ENCODE results near the gene OBI1.
A peak's percentile ranks its signal among the peaks of the same experiment; 100 is the strongest.

The OBI1 gene

DNA sequence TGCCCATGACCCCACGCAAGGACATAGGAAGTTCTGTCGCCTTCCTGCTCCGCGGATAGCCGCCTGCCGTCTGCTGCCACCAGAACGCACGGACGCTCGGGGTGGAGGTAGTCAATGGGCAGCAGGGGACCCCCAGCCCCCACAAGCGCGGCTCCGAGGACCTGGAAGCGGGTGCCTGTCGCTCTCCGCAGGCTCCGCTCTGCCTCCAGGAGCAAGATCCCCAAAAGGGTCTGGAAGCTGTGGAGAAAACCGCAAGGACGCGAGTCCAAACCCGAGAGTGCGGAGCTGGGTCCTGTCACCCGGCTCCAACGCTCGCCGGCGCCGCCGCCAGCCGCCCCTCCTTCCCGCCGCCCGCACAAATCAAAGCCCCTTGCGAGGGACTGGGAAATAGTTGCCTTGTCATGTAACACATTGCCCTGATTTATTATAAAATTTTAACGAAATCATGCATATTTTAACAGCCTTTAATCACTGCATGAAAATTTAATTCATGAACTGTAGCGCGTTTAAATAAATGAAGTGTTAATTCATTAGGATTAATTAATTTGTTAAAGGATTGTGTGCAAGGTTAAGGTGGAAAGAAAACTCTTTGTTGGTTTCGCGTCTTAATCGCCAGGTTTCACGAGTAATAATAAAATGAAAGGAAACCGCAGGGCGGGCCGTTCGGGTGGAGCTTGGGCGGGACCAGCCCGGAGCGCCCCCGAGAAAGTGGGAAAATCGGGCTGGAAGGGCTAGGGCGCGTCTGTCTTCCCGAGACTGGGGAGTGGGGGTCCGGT is 50.1 kb downstream of the OBI1 start:
- Histone ChIP-seq H3K27me3 (ENCODE audit: control insufficient read depth, insufficient read depth, low read length) (peaks cover 31% of the 10 kb centered on the region), H3K9ac (ENCODE audit: low read depth, low read length) (peak overlapping the region; percentile 64), H3K4me2 (ENCODE audit: low read length) (peak overlapping the region; percentile 97)

DNA sequence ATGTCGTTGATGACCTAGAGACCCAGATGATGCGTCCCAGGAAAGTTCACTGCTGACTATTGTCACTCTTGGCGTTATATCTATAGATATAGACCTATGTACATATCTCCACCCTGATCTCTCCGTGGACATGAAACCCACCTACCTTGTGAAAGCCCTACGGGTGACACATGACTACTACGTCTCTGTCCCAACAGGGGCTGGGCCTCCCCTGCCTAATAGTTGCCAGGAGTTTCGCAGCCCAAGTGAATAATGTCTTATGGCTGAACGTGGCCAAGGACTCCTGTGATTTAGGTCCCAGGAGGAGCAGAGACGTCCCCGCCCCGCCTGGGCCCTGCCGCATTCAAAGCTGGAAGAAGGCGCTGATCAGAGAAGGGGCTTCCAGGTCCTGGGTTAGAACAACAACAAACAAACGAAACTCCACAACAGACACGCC is 50.7 kb downstream of the OBI1 start:
- peak overlapping the region; percentile 97 for H3K4me2 ChIP-seq (ENCODE audit: low read length)
- no peaks in the 10 kb centered on the region for H3K9me3 ChIP-seq (replicated peaks; ENCODE audit: low read length)
- H3K36me3 ChIP-seq (ENCODE audit: insufficient read depth, low read length): no peaks in the 10 kb centered on the region
- H3K9ac ChIP-seq (ENCODE audit: low read depth, low read length): peak overlapping the region; percentile 64
- peaks cover 37% of the 10 kb centered on the region for H3K27me3 ChIP-seq (ENCODE audit: control insufficient read depth, insufficient read depth, low read length)
- peak overlapping the region; percentile 69 for H3K4me3 ChIP-seq (ENCODE audit: low read length)
- H3K4me1 ChIP-seq (ENCODE audit: control insufficient read depth, insufficient read depth, low read length): peaks cover 11% of the 10 kb centered on the region

More for the DNA sequence above, 50.1 kb downstream of the OBI1 start:
- Histone ChIP-seq H3K4me1 (ENCODE audit: control insufficient read depth, insufficient read depth, low read length) (peaks cover 6% of the 10 kb centered on the region), H3K4me3 (ENCODE audit: low read length) (peak overlapping the region; percentile 69), H3K36me3 (ENCODE audit: insufficient read depth, low read length) (no peaks in the 10 kb centered on the region), H3K9me3 (replicated peaks; ENCODE audit: low read length) (no peaks in the 10 kb centered on the region)

- no peak overlapping the region for H3K4me3 ChIP-seq (ENCODE audit: low read length)
- no peak overlapping the region for H3K4me2 ChIP-seq (ENCODE audit: low read length)
- H3K4me1 ChIP-seq (ENCODE audit: control insufficient read depth, insufficient read depth, low read length): peaks cover 16% of the 10 kb centered on the region
- no peaks in the 10 kb centered on the region for H3K36me3 ChIP-seq (ENCODE audit: insufficient read depth, low read length)
- no peaks in the 10 kb centered on the region for H3K9me3 ChIP-seq (replicated peaks; ENCODE audit: low read length)
- H3K9ac ChIP-seq (ENCODE audit: low read depth, low read length): no peak overlapping the region
- H3K27me3 ChIP-seq (ENCODE audit: control insufficient read depth, insufficient read depth, low read length): peaks cover 41% of the 10 kb centered on the region
Observed at GRCh38 chr13:78607409-78608251, 51.3 kb downstream of the OBI1 start.

GRCh38 chr13:78606471-78607408 is 52.2 kb downstream of the OBI1 start:
- Histone ChIP-seq H3K4me2 (ENCODE audit: low read length) (no peak overlapping the region), H3K9me3 (replicated peaks; ENCODE audit: low read length) (no peaks in the 10 kb centered on the region), H3K36me3 (ENCODE audit: insufficient read depth, low read length) (no peaks in the 10 kb centered on the region), H3K27me3 (ENCODE audit: control insufficient read depth, insufficient read depth, low read length) (peaks cover 45% of the 10 kb centered on the region), H3K4me3 (ENCODE audit: low read length) (no peak overlapping the region), H3K9ac (ENCODE audit: low read depth, low read length) (no peak overlapping the region), H3K4me1 (ENCODE audit: control insufficient read depth, insufficient read depth, low read length) (peaks cover 20% of the 10 kb centered on the region)

DNA sequence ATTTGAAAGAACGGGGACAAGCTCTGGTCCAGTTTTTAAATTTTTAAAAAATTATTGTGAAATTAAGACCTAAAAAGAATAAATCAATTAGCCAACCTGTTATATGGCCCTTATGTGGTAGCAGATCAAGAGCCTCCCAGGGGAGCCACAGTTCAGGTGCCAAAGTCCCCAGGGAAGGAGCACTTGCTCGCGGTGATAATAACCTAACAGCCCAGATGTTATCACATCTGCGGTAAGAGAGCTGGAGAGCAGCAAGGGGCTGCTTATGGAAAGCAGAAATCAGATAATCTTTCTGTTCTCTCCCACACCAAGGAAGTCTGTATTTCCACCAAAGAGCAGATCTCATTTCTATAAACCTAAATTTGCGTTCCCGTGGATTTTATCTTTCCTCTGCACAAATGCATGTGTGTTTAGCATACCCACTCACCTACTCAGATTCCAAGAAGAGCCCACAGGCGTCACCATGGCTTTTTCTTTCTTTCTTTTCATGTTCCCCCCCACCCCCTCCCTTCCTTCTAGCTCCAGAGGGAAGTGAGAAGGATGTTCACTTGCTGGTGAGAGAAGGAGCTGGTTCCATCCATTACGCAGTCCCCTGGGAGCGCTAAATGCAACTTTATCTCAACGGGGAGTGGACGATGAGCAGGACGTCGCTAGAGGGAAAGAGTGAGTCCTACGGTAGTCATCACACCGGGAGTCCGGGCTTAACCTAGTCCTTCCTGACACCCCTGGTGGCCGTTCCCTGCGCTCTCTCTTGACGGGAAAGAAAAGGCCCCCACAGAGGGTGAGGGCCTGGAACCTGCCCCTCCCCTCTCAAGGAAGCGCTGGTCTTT is 54.0 kb downstream of the OBI1 start:
- peaks cover 20% of the 10 kb centered on the region for H3K4me1 ChIP-seq (ENCODE audit: control insufficient read depth, insufficient read depth, low read length)
- no peak overlapping the region for H3K4me2 ChIP-seq (ENCODE audit: low read length)
- H3K9ac ChIP-seq (ENCODE audit: low read depth, low read length): no peak overlapping the region
- H3K27me3 ChIP-seq (ENCODE audit: control insufficient read depth, insufficient read depth, low read length): peaks cover 51% of the 10 kb centered on the region
- H3K9me3 ChIP-seq (replicated peaks; ENCODE audit: low read length): no peaks in the 10 kb centered on the region
- H3K4me3 ChIP-seq (ENCODE audit: low read length): no peak overlapping the region
- H3K36me3 ChIP-seq (ENCODE audit: insufficient read depth, low read length): no peaks in the 10 kb centered on the region

GRCh38 chr13:78603240-78603957 is 55.6 kb downstream of the OBI1 start, which contains the start of gene POU4F1:
Gene POU4F1 (minus strand): TSS chr13:78603552. CDS start chr13:78603326, 226 bp downstream.
- peak within 1 kb of the TSS; percentile 97 for H3K4me2 ChIP-seq (ENCODE audit: low read length)
- H3K9me3 ChIP-seq (replicated peaks; ENCODE audit: low read length): no peaks in the 10 kb centered on the region
- H3K4me1 ChIP-seq (ENCODE audit: control insufficient read depth, insufficient read depth, low read length): peaks cover 16% of the 10 kb centered on the region
- H3K36me3 ChIP-seq (ENCODE audit: insufficient read depth, low read length): no peaks in the 10 kb centered on the region
- peaks cover 56% of the 10 kb centered on the region for H3K27me3 ChIP-seq (ENCODE audit: control insufficient read depth, insufficient read depth, low read length)
- H3K4me3 ChIP-seq (ENCODE audit: low read length): peak within 1 kb of the TSS; percentile 77
- peak within 1 kb of the TSS; percentile 57 for H3K9ac ChIP-seq (ENCODE audit: low read depth, low read length)

DNA sequence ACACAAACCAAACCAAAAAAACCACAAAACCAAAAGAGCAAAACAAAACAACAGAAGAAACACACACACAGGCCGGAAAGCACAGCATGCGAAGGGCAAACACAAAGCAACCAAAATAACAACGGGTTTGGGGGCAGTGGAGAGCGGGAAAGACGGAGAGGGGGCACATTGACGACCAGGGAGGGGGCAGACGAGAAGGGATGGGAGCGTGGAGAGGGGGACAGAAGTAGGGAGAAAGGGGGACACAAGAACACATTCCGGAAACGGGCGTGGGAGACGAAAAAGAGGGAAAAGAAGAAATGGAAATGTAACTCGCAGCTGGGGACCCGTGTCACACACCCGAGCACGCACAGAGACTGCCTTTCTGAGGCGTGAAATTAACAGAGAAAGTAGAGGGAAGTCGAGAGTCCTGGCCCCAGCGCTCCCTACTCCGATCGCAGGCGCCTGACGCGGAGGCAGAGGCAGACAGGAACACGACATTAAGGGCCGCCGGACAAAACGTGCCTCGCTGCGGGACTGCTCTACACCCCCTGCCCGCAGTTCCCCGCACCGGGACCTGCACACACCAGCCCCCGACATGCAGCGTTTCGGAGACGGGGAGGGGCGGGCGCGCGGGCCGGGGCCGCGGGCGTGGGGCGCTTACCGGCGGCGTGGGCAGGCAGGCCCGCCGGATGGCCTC is 56.3 kb downstream of the OBI1 start:
- H3K36me3 ChIP-seq (ENCODE audit: insufficient read depth, low read length): no peaks in the 10 kb centered on the region
- peaks cover 16% of the 10 kb centered on the region for H3K4me1 ChIP-seq (ENCODE audit: control insufficient read depth, insufficient read depth, low read length)
- H3K27me3 ChIP-seq (ENCODE audit: control insufficient read depth, insufficient read depth, low read length): peaks cover 57% of the 10 kb centered on the region
- H3K9ac ChIP-seq (ENCODE audit: low read depth, low read length): peak overlapping the region; percentile 57
- H3K4me3 ChIP-seq (ENCODE audit: low read length): peak overlapping the region; percentile 77
- H3K4me2 ChIP-seq (ENCODE audit: low read length): peak overlapping the region; percentile 97
- H3K9me3 ChIP-seq (replicated peaks; ENCODE audit: low read length): no peaks in the 10 kb centered on the region

GRCh38 chr13:78601874-78602560 is 56.9 kb downstream of the OBI1 start:
- H3K4me2 ChIP-seq (ENCODE audit: low read length): peak overlapping the region; percentile 97
- no peak overlapping the region for H3K9ac ChIP-seq (ENCODE audit: low read depth, low read length)
- H3K9me3 ChIP-seq (replicated peaks; ENCODE audit: low read length): no peaks in the 10 kb centered on the region
- H3K36me3 ChIP-seq (ENCODE audit: insufficient read depth, low read length): no peaks in the 10 kb centered on the region
- peak overlapping the region; percentile 77 for H3K4me3 ChIP-seq (ENCODE audit: low read length)
- peaks cover 62% of the 10 kb centered on the region for H3K27me3 ChIP-seq (ENCODE audit: control insufficient read depth, insufficient read depth, low read length)
- H3K4me1 ChIP-seq (ENCODE audit: control insufficient read depth, insufficient read depth, low read length): peaks cover 16% of the 10 kb centered on the region

DNA sequence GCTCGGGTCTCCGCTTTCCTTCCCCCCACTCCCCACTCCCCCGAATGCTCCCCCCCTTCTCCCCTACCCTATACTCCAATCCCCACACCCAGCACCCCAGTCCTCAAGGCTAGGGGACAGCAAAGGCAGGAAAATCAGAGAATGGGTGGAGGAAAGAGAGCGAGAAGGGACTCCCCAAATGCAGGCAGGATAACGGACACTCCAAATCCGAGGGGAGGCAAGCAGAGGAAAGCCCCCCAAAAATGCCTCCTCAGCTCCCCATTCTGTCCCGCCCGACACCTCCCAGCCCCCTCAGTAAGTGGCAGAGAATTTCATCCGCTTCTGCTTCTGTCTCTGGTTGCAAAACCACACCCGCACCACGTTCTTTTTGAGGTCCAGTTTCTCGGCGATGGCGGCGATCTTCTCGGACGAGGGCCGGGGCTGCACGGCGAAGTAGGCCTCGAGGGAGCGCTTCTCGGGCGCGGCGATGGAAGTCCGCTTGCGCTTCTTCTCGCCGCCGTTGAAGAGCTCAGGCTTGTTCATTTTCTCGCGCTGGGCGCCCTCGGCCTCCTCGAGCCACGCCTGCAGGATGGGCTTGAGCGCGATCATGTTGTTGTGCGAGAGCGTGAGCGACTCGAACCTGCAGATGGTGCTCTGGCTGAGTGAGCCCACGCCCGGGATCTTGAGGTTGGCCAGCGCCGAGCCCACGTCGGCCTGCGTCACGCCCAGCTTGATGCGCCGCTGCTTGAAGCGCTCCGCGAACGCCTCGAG is 57.7 kb downstream of the OBI1 start:
- Histone ChIP-seq H3K4me1 (ENCODE audit: control insufficient read depth, insufficient read depth, low read length) (peaks cover 16% of the 10 kb centered on the region), H3K9me3 (replicated peaks; ENCODE audit: low read length) (no peaks in the 10 kb centered on the region), H3K36me3 (ENCODE audit: insufficient read depth, low read length) (no peaks in the 10 kb centered on the region), H3K4me3 (ENCODE audit: low read length) (no peak overlapping the region), H3K27me3 (ENCODE audit: control insufficient read depth, insufficient read depth, low read length) (peaks cover 62% of the 10 kb centered on the region), H3K4me2 (ENCODE audit: low read length) (no peak overlapping the region), H3K9ac (ENCODE audit: low read depth, low read length) (no peak overlapping the region)
